GM18508 (cell line): ENCODE results near the gene UBA7.

Experiments
- ATAC-seq: cut with Tn5 transposase; IDR thresholded peaks from one replicate; pipeline ENCODE4 v1.9.1; 2021; ENCODE audit warnings: moderate number of reproducible peaks; ENCODE audit not compliant: insufficient read depth, unreplicated experiment

UBA7 gene

GRCh38 chr3:49756036-49756435 is 57.7 kb downstream of the UBA7 start:
- no peak for ATAC-seq
